H1 (cell line): ENCODE measurements around the gene CCDC88C. TPM values are rescaled to one million over a fixed set of nuclear protein-coding genes. Genes with fewer than 3 reads are reported as not detected.

Experiments
- CTCF ChIA-PET: fragments of 300-600 bp; sonication (Branson Sonifier 250); formaldehyde crosslinking; loops from one replicate; lab custom pipeline; 2021; ENCODE audit not compliant: partially characterized antibody; lab: Charles Lee
- POLR2A ChIA-PET: fragments of 300-600 bp; sonication (Branson Sonifier 250); formaldehyde crosslinking; loops from one replicate; lab custom pipeline; 2021; ENCODE audit warnings: inconsistent platforms; ENCODE audit not compliant: partially characterized antibody; lab: Charles Lee
- DNase-seq, 2 experiments: peaks; one replicate each; pipeline versions ENCODE4 v3.0.0 to v3.0.0-alpha.2; 2010 to 2022; ENCODE audit warnings: low spot score in 2 of 2, low read depth in 1 of 2, mixed read lengths in 1 of 2
- FAIRE-seq: peaks from 2 replicates; lab custom pipeline; 2011; peaks lifted over from hg19 to GRCh38; lab: Jason Lieb, UNC
- H2AFZ ChIP-seq: 2 replicates; pipeline ENCODE4 v1.8.1; 2012; ENCODE audit warnings: low read length, inconsistent platforms
- H2AK5ac ChIP-seq: 2 replicates; pipeline ENCODE4 v1.6.1; 2013; ENCODE audit warnings: low read depth, low read length
- H2BK120ac ChIP-seq: replicated peaks from 2 replicates; pipeline ENCODE3; 2013; ENCODE audit warnings: low read depth, low read length, inconsistent platforms
- H2BK12ac ChIP-seq: 2 replicates; pipeline ENCODE4 v1.6.1; 2013; ENCODE audit warnings: low read depth, low read length
- H2BK15ac ChIP-seq: 2 replicates; pipeline ENCODE4 v1.6.1; 2013; ENCODE audit warnings: low read length
- H2BK20ac ChIP-seq: 2 replicates; pipeline ENCODE4 v1.6.1; 2013; ENCODE audit warnings: low read length
- H2BK5ac ChIP-seq: 2 replicates; pipeline ENCODE4 v1.6.1; 2013; ENCODE audit warnings: low read depth, low read length
- H3K14ac ChIP-seq: 2 replicates; pipeline ENCODE4 v1.6.1; 2013; ENCODE audit warnings: inconsistent platforms; ENCODE audit not compliant: insufficient read length
- H3K18ac ChIP-seq: 2 replicates; pipeline ENCODE4 v1.6.1; 2013; ENCODE audit warnings: low read length; ENCODE audit errors: extremely low read depth
- H3K23ac ChIP-seq: 2 replicates; pipeline ENCODE4 v1.6.1; 2013; ENCODE audit warnings: inconsistent platforms; ENCODE audit not compliant: insufficient read length
- H3K23me2 ChIP-seq: 2 replicates; pipeline ENCODE4 v1.6.1; 2013; ENCODE audit warnings: low read depth, low read length
- H3K27ac ChIP-seq: 2 replicates; pipeline ENCODE4 v1.6.1; 2011; ENCODE audit warnings: low read depth, low read length, inconsistent platforms
- H3K27me3 ChIP-seq, 4 experiments: replicated peaks in 1 of 4; 1 replicate in 1 of 4; 2 replicates in 3 of 4; pipeline versions ENCODE4 v1.6.1 to v1.8.1; 2011 to 2013; ENCODE audit warnings: low read length in 3 of 4, mild to moderate bottlenecking in 3 of 4, inconsistent platforms in 2 of 4, mixed read lengths in 2 of 4, moderate library complexity in 1 of 4; ENCODE audit not compliant: control insufficient read depth in 3 of 4, insufficient read depth in 3 of 4; ENCODE audit errors: extremely low read depth in 1 of 4
- H3K36me3 ChIP-seq, 4 experiments: 2 replicates each; pipeline versions ENCODE4 v1.6.1 to v1.8.1; 2011 to 2013; ENCODE audit warnings: mild to moderate bottlenecking in 4 of 4, low read length in 3 of 4, moderate library complexity in 2 of 4, control low read depth in 1 of 4, inconsistent platforms in 1 of 4; ENCODE audit not compliant: insufficient read depth in 4 of 4, control insufficient read depth in 2 of 4
- H3K4ac ChIP-seq: replicated peaks from 2 replicates; pipeline ENCODE3; 2013; ENCODE audit warnings: low read length, low read depth, mixed read lengths, inconsistent platforms; ENCODE audit not compliant: insufficient read length
- H3K4me1 ChIP-seq, 4 experiments: replicated peaks in 1 of 4; 1 replicate in 1 of 4; 2 replicates in 3 of 4; pipeline versions ENCODE4 v1.6.1 to v1.8.1; 2011 to 2013; ENCODE audit warnings: low read length in 3 of 4, inconsistent platforms in 2 of 4, mixed read lengths in 1 of 4; ENCODE audit not compliant: insufficient read depth in 4 of 4, control insufficient read depth in 3 of 4
- H3K4me2 ChIP-seq, 2 experiments: 2 replicates each; pipeline versions ENCODE4 v1.6.1 to v1.8.1; 2011 to 2013; ENCODE audit warnings: low read depth in 2 of 2, low read length in 2 of 2, control low read depth in 1 of 2, inconsistent platforms in 1 of 2, mild to moderate bottlenecking in 1 of 2; ENCODE audit not compliant: insufficient read depth in 1 of 2
- H3K4me3 ChIP-seq, 4 experiments: fragments of 200-600, 300-600 bp in 1 of 4; sonication (generic), shearing (Covaris generic), sonication (Bioruptor Twin) in 1 of 4; 2 replicates each; pipeline versions ENCODE4 v1.5.1 to v1.8.1; 2011 to 2016; ENCODE audit warnings: low read length in 4 of 4, low read depth in 3 of 4, control low read depth in 2 of 4, inconsistent platforms in 2 of 4, mild to moderate bottlenecking in 2 of 4, mixed read lengths in 1 of 4, moderate library complexity in 1 of 4; ENCODE audit not compliant: insufficient read depth in 2 of 4; ENCODE audit errors: extremely low read depth in 1 of 4
- H3K56ac ChIP-seq: replicated peaks from 2 replicates; pipeline ENCODE3; 2013; ENCODE audit warnings: low read depth, mild to moderate bottlenecking, mixed read lengths, low read length, inconsistent platforms; ENCODE audit not compliant: insufficient read length
- H3K79me1 ChIP-seq: 2 replicates; pipeline ENCODE4 v1.6.1; 2013; ENCODE audit warnings: low read depth, low read length, control low read depth
- H3K79me2 ChIP-seq, 2 experiments: 2 replicates each; pipeline versions ENCODE4 v1.6.1 to v1.8.1; 2012 to 2013; ENCODE audit warnings: low read length in 2 of 2, mild to moderate bottlenecking in 2 of 2, inconsistent platforms in 1 of 2; ENCODE audit not compliant: insufficient read depth in 2 of 2, control insufficient read depth in 1 of 2
- H3K9ac ChIP-seq, 4 experiments: replicated peaks in 1 of 4; 1 replicate in 1 of 4; 2 replicates in 3 of 4; pipeline versions ENCODE4 v1.6.1 to v1.8.1; 2011 to 2013; ENCODE audit warnings: low read depth in 3 of 4, low read length in 3 of 4, control low read depth in 2 of 4, mild to moderate bottlenecking in 2 of 4, moderate library complexity in 2 of 4, inconsistent platforms in 1 of 4; ENCODE audit errors: extremely low read depth in 1 of 4
- H3K9me3 ChIP-seq, 2 experiments: 2 replicates each; pipeline versions ENCODE4 v1.6.1 to v1.8.1; 2012 to 2013; ENCODE audit warnings: mild to moderate bottlenecking in 2 of 2, moderate library complexity in 2 of 2, control low read depth in 1 of 2, inconsistent platforms in 1 of 2, low read depth in 1 of 2, low read length in 1 of 2, mixed read lengths in 1 of 2; ENCODE audit not compliant: insufficient read depth in 2 of 2
- H4K20me1 ChIP-seq, 2 experiments: replicated peaks in 1 of 2; 2 replicates each; pipeline versions ENCODE3 to v1.8.1; 2011 to 2013; ENCODE audit warnings: inconsistent platforms in 2 of 2, low read length in 2 of 2, mild to moderate bottlenecking in 1 of 2; ENCODE audit not compliant: insufficient read depth in 2 of 2, control insufficient read depth in 1 of 2
- H4K5ac ChIP-seq: 2 replicates; pipeline ENCODE4 v1.6.1; 2013; ENCODE audit warnings: low read length, low read depth, mixed read lengths, inconsistent platforms; ENCODE audit not compliant: insufficient read length
- H4K8ac ChIP-seq: 2 replicates; pipeline ENCODE4 v1.8.0; 2013; ENCODE audit warnings: mild to moderate bottlenecking, moderate library complexity, low read length, inconsistent platforms; ENCODE audit not compliant: insufficient read depth; ENCODE audit errors: extremely low read depth
- H4K91ac ChIP-seq: replicated peaks from 2 replicates; pipeline ENCODE3; 2013; ENCODE audit warnings: low read length, mixed read lengths, inconsistent platforms; ENCODE audit not compliant: insufficient read length
- CTBP2 ChIP-seq: IDR thresholded peaks from 2 replicates; pipeline ENCODE4 v1.7.0; 2011; ENCODE audit warnings: borderline replicate concordance, mild to moderate bottlenecking, moderate library complexity, mixed read lengths, low read length; ENCODE audit not compliant: insufficient read depth, insufficient read length
- SIRT6 ChIP-seq: IDR thresholded peaks from one replicate; pipeline ENCODE4 v1.7.1; 2012; ENCODE audit warnings: low read length, inconsistent platforms
- SP4 ChIP-seq: IDR thresholded peaks from 2 replicates; pipeline ENCODE4 v1.6.1; 2012; ENCODE audit warnings: low read length, inconsistent platforms
- TAF1 ChIP-seq: IDR thresholded peaks from 2 replicates; pipeline ENCODE4 v1.6.1; 2011; ENCODE audit warnings: mild to moderate bottlenecking, low read depth, low read length
- YY1 ChIP-seq: IDR thresholded peaks from 2 replicates; pipeline ENCODE4 v1.6.1; 2011; ENCODE audit warnings: low read depth, mild to moderate bottlenecking, low read length
- ZNF274 ChIP-seq: IDR thresholded peaks from 2 replicates; pipeline ENCODE4 v1.7.0; 2012; ENCODE audit warnings: low read length, borderline replicate concordance; ENCODE audit errors: extremely low read depth
- WGBS, 2 experiments: shearing (Covaris generic) in 1 of 2; methylation state at CpG; one replicate each; pipeline versions ENCODE4 v1.1.6 to v1.1.7; 2013 to 2015; ENCODE audit warnings: low lambda C conversion rate in 2 of 2, mixed read lengths in 2 of 2, inconsistent platforms in 1 of 2, low coverage in 1 of 2, missing lambda C conversion rate in 1 of 2; ENCODE audit not compliant: insufficient replicate concordance in 2 of 2, insufficient coverage in 1 of 2, insufficient read length in 1 of 2; ENCODE audit errors: extremely low coverage in 1 of 2, missing lambda C conversion rate in 1 of 2; 5-methylcytosine and 5-hydroxymethylcytosine counted together
- polyA plus RNA-seq, 7 experiments: library from polyadenylated mRNA; depleted of rRNA in 3 of 7; stranded (reverse) in 5 of 7; unstranded in 2 of 7; fragments of >200 nt in 5 of 7; fragments of 200-250 nt in 2 of 7; gene quantifications; 1 replicate in 5 of 7; 2 replicates in 1 of 7; 4 replicates in 1 of 7; pipeline versions ENCODE4 v1.2.1 to v1.2.3, GENCODE V29; 2011 to 2013; ENCODE audit warnings: missing spikeins in 2 of 7, mixed read lengths in 2 of 7
- total RNA-seq: library from RNA; stranded (reverse); fragmentation: NEBNext Ultra II Directional; extraction: Animal tissue kit (Norgen Biotek cat#: 25700); gene quantifications from 2 replicates; pipeline ENCODE4 v1.2.1, GENCODE V29; 2021
- TF ChIP-seq, protein P1 (sequence below): IDR thresholded peaks from 2 replicates; pipeline ENCODE4 v1.6.1; 2012; ENCODE audit warnings: inconsistent platforms

Gene CCDC88C
- total and polyA plus RNA-seq, 2 of the 8 experiments (the other 6 are each of a cell fraction or from before 2014, with no cell fraction given) = 10.3 to 57.7 TPM

DNA sequence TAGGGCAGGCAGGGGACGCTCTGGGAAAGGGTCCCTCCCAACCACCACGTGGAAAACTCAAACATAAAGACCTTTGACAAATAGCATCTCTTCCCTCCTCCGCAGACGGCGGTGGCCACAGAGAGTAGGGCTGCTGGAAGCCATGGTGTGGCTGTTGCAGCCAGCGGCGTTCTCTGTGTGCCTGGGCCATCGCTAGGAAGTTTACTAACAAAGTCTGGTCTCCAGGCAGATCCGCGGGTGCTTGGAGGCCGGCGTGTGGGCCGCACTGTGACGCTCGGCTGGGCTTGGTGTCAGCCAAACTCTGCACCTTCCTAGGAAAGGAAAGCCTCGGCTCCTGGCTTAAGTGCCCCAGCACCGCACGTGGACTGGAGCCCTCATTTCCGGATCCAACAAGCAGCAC, 65.6 kb downstream of the CCDC88C start:
- H2AFZ ChIP-seq = no peak overlapping the region
- no peak overlapping the region for H3K23ac ChIP-seq
- H3K4me2 ChIP-seq = no peak overlapping the region
- peaks cover 0 to 31% of the 10 kb centered on the region in 2 experiments; a peak in 1 of 4 replicates for H3K79me2 ChIP-seq
- peak overlapping the region; percentile 9; the same call in 1 of the 2 replicates for H2BK5ac ChIP-seq
- H2AK5ac ChIP-seq = no peak overlapping the region
- no peak overlapping the region for H3K56ac ChIP-seq
- H3K14ac ChIP-seq = no peak overlapping the region
- H3K4ac ChIP-seq = no peak overlapping the region
- peaks cover 11% of the 10 kb centered on the region for H3K79me1 ChIP-seq
- no peaks in the 10 kb centered on the region for H3K9me3 ChIP-seq
- no peak overlapping the region for H3K9ac ChIP-seq
- ChIA-PET CTCF (interaction anchor here (0.9 to 7.0 kb wide), 13 partner anchors 9 to 75 kb away, joined by 3 to 44 read pairs (median 8); no protein-coding TSS in a partner anchor), POLR2A (interaction anchor here (1.1 kb wide), 1 partner anchor 157 kb away, joined by 3 read pairs; no protein-coding TSS in a partner anchor)
- H2BK20ac ChIP-seq = no peak overlapping the region
- no peak for FAIRE-seq
- TF ChIP-seq SIRT6 (no peak), SP4 (no peak), YY1 (no peak), TAF1 (no peak), CTBP2 (no peak), ZNF274 (no peak)
- TF ChIP-seq, protein P1, sequence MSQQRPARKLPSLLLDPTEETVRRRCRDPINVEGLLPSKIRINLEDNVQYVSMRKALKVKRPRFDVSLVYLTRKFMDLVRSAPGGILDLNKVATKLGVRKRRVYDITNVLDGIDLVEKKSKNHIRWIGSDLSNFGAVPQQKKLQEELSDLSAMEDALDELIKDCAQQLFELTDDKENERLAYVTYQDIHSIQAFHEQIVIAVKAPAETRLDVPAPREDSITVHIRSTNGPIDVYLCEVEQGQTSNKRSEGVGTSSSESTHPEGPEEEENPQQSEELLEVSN = 0 out of 2 replicates have a peak, but pooled peaks have one; percentile 22
- no peak for DNase-seq
- H2BK120ac ChIP-seq = no peak overlapping the region
- no peaks in the 10 kb centered on the region; the same call in 1 of the 2 replicates for H3K23me2 ChIP-seq
- H4K91ac ChIP-seq = no peak overlapping the region
- peaks cover 6 to 29% (median 15%) of the 10 kb centered on the region in 4 experiments for H3K4me1 ChIP-seq
- H3K18ac ChIP-seq = 0 out of 2 replicates have a peak overlapping the region, but pooled peaks have one; percentile 9
- H3K27ac ChIP-seq = no peak overlapping the region
- no peaks in the 10 kb centered on the region for H3K36me3 ChIP-seq
- 82% methylated on average over 19 of the region's 19 CpGs; no CpG with 5 or more reads in 1 of the 2 experiments for WGBS, 2 experiments
- no peak overlapping the region for H4K5ac ChIP-seq
- H2BK15ac ChIP-seq = no peak overlapping the region
- no peak overlapping the region for H3K4me3 ChIP-seq
- H4K20me1 ChIP-seq = peaks cover 4 to 8% of the 10 kb centered on the region in 2 experiments
- H2BK12ac ChIP-seq = no peak overlapping the region
- H3K27me3 ChIP-seq = no peaks in the 10 kb centered on the region
- no peak overlapping the region for H4K8ac ChIP-seq
